HG03558 (cell line): ENCODE measurements around the gene HYAL3.
"Not testable (repeated sequence)": the region's sequence is repeated elsewhere in the genome, so short reads cannot be mapped to it uniquely, and the experiment has no call there.

ENCODE experiments used
- ATAC-seq: cut with Tn5 transposase; IDR thresholded peaks from one replicate; pipeline ENCODE4 v1.9.1; 2021; ENCODE audit warnings: moderate number of reproducible peaks; ENCODE audit not compliant: unreplicated experiment; ENCODE audit errors: extremely low read depth

HYAL3 gene

GRCh38 chr3:50293079-50293801, 6.0 kb downstream of the HYAL3 start:
- ATAC-seq: no peak

DNA sequence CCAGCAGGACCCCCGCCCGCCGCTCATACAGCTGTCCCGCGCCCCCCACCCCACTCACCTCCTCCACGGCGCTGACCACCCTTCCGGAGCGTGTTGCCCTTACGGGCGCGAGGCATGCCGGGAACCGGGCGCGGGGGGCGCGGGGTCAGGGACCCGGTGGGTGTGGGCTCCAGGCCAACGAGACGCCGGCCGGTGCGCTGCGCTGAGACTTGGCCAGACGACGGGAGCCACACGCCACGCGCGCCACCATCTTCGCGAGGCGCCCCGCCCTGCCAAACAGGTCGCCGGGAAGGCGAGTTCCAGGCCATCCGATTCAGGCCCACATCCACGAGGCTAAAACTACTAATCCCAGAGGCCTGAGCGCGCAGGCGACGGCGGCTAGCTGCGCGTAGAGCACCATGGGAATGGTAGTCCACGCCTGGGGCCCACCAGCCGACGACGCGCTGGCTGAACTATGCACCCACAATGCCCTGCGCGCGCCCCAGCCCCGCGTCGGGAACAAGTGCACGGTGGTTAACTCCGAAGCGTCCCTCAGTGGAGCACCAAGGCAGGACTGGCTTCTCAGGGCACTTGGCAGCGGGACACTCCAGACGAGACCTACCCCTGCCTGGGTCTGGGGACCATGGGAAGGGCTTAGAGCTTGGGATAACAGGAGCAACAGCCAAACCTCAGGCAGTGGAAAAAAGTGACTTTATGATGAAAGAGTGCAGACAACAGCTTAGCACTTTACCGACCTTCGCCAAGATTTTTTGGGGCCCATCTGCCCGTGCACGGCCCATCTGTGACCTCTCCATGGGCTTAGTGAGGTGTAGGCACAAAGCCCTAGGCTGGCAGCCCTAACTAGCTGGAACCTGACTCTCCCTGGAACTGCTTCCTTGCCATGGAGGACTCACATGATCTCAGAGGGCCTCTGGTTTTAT, 6.8 kb downstream of the HYAL3 start, which contains the start of gene IFRD2:
TSS of gene IFRD2 (minus strand) at position 271 of the 920 bp plus-strand sequence. CDS start at position 116, 155 bp downstream.
- peak; percentile 89 for ATAC-seq

DNA sequence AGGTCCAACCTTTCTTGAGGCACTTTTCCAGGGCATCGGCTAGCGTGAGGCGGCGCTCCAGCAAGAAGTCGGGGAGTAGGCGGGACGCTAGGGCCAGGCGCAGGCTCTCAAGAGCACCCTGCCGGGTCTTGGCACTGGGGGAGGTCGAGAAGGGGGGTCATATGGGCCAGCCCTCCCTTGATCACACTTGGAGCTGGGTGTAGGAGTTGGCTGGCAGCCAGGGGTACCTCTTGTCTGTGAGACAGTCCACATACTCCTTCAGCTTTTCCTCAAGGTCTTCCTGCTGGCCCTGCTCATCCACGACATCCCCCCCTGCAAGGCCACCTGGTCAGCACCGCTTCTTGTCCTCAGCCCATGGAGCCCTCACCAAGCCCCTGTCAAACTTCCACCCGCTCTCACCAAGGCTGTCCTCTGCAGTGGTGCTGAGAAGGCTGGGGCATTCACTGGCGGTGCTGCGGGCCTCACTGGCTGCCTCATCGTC, 9.0 kb downstream of the HYAL3 start:
- ATAC-seq: no peak

DNA sequence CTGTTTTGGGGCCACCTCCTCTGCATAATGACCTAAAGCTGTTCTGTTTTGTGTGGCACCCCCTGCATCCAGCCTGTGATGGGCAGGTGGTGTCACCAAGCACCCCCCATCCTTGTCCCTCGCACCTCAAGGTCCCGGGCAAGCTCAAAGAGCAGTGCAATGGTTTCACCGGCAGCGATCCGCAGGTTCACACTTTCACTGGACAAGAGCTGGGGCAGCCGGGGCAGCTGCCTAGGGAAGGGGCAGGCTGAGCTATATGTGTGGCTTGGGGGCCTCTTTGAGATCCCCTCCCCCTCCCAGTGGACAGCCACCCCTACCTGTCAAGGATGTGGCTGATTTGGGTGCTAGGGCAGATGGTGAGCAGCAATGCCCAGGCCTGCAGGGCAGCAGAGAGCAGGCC, 10.1 kb downstream of the HYAL3 start:
- no peak for ATAC-seq

DNA sequence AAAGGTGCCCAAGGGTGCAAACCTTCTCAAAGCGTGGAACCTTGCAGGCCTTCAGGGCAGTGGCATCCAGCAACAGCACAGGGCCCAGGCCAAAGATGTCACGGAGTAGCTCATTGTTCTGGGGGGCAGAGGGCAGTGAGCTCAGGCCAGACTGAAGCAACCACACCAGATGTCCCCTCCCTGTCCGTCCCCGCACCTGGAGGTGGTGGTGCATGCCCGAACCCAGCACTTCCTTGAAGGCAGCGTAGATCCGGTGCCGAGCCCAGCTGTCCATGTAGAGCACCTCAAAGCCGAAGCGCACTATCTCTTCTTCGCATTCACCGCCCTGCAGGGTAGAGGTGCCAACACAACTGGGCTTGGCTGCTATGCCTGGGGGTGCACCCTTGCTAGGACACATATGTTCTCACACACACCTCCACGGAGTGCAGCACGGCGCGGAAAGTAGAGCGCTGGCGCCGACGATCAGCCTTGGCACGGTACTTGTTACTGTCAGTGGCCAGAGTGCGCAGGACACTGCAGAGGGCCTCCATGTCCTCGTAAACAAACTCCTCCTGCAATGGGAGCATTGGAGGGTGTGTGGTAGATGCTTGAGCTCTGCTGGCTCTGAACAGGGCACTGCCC, 10.7 kb downstream of the HYAL3 start:
- ATAC-seq: no peak

GRCh38 chr3:50287262-50287661, 11.9 kb downstream of the HYAL3 start:
- ATAC-seq: no peak

DNA sequence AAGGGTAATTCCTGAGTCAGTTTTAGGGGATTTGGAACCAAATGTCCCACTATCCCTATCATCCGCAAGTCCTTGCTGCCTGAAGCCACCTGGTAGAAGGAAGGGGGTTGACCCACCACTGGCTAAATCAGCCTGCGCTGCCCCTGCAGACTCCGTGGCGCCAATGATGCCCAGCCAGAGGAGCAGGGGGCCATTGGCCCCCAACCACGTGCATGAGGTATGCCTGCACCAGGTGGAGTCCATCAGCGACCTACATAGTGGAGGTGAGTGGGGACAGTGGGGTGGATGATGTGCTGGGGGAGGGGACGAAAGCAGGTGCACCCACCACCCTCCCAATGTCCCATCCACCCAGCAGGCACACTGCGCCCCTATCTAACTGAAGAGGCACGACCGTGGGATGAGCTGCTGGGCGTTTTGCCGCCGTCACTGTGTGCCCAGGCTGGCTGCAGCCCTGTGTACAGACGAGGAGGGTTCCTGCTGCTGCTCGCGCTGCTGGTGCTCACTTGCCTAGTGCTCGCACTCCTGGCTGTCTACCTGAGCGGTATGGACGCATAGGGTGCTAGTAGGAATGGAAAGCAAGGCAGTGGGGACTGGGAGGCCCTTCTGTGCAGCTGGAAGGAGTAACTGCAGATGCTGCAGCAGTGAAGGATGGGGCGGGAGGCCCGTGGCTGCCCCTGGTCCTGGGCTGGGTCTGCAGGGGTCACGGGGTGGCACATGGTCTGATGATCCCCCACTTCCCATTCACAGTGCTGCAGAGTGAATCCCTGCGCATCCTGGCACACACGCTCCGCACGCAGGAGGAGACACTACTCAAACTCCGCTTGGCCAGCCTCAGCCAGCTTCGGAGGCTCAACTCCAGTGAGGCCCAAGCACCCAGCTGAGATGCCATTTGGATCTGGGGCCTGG, 12.6 kb downstream of the HYAL3 start:
- ATAC-seq: no peak

DNA sequence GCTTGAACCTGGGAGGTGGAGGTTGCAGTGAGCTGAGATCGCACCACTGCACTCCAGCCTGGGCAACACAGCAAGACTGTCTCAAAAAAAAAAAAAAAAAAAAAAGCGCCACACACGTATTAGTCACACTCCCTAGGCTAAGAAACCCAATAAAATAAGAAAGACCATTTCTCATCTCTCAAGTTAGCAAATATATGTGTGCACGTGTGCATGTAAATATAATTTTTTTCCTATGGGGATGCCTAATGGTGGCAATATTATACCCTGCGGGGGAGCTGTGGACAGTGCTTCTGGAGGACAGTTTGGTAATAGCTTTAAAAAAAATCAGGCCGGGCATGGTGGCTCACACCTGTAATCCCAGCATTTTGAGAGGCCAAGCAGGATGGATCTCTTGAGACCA, 15.1 kb downstream of the HYAL3 start:
- not testable (repeated sequence) for ATAC-seq

GRCh38 chr3:50279255-50280016, 19.8 kb downstream of the HYAL3 start:
- no peak for ATAC-seq

DNA sequence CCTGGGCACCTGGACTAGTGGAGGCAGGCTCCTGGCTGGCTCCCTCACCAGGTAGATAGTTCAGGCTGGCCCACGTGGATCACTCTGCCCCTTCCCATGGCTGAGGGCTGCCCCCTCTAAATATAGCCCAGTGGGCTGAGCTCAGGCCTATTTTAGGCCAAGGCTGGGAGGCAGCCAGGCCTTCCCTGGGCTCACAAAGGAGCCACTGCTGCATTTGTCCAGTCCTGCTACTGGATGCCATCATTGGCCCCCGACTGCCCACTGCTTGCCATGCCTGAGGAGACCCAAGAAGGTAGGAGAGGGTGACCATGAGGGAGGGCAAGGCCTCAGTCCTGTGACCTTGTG, 20.4 kb downstream of the HYAL3 start, which contains the start of gene LSMEM2:
TSS of gene LSMEM2 (plus strand) at position 208 of the 345 bp plus-strand sequence. CDS start at position 235, 27 bp downstream.
- no peak for ATAC-seq

- ATAC-seq: no peak
Measured at GRCh38 chr3:50278123-50278879, 20.9 kb downstream of the HYAL3 start.

GRCh38 chr3:50276762-50277101, 22.5 kb downstream of the HYAL3 start:
- ATAC-seq: no peak

DNA sequence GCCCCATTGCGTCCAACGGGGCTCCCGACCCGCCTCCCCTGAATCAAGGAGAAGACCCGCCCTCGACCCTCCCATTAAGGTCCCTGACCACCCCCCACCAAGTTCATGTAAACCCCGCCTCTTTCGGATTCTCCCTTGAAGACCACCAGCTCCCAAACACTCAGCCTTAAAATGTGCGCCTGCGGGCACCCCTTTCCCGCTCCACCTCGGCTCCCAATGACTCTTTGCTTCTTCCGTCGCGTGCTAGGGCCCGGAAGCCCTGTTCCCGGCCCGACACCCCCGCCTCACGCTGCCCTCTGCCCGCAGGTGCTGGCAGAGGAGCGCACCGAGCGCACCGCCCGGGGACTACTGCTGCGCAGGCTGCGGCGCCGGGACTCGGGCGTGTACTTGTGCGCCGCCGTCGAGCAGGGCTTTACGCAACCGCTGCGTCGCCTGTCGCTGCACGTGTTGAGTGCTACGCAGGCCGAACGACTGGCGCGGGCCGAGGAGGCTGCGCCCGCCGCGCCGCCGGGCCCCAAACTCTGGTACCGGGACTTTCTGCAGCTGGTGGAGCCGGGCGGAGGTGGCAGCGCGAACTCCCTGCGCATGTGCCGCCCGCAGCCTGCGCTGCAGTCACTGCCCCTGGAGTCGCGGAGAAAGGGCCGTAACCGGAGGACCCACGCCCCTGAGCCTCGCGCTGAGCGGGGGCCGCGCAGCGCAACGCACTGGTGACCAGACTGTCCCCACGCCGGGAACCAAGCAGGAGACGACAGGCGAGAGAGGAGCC, 23.0 kb downstream of the HYAL3 start:
- ATAC-seq: no peak

GRCh38 chr3:50275141-50275995, 23.8 kb downstream of the HYAL3 start:
- no peak for ATAC-seq

DNA sequence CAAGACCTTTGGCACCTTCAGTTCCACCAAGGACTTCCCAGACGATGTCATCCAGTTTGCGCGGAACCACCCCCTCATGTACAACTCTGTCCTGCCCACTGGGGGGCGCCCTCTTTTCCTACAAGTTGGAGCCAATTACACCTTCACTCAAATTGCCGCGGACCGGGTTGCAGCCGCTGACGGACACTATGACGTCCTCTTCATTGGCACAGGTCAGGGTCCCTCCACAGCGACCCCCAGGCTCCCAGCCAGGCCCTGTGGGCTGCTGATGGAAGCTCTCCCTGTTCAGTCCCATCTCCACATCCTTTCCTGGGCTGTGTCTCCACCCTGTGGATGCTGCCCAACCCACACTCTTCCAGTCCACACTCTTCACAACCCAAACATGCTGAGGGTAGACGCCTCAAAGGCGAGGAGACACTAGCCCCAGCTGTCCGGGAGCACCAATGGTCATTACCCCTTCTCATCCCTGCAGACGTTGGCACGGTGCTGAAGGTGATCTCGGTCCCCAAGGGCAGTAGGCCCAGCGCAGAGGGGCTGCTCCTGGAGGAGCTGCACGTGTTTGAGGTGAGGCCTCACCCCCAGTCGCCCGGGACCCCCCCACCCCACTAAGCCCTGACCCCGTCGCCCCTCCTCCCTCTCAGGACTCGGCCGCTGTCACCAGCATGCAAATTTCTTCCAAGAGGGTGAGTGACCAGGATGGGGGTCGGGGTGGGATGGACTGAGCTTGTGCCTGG, 24.7 kb downstream of the HYAL3 start:
- ATAC-seq: no peak

GRCh38 chr3:50273689-50274065, 25.5 kb downstream of the HYAL3 start:
- ATAC-seq: no peak
